B cell (primary cell): ENCODE measurements around the gene ANKS6. TPM values are rescaled to one million over a fixed set of nuclear protein-coding genes. Genes with fewer than 3 reads are reported as not detected.

Experiments used
- ATAC-seq: fragments of 200-7000 bp; cut with Tn5 transposase; one replicate; pipeline ENCODE4 v1.10.0; 2021; ENCODE audit warnings: low read depth, mild to moderate bottlenecking, moderate number of reproducible peaks, moderate library complexity
- CTCF ChIA-PET: fragments of 350-600 bp; sonication (Branson Sonifier 250); formaldehyde crosslinking; loops from one replicate; lab custom pipeline; 2021; ENCODE audit warnings: antibody characterized with exemption, inconsistent platforms; lab: Charles Lee
- POLR2A ChIA-PET: fragments of 350-600 bp; sonication (Branson Sonifier 250); formaldehyde crosslinking; loops from one replicate; lab custom pipeline; 2021; ENCODE audit warnings: antibody characterized with exemption; lab: Charles Lee
- DNase-seq: peaks from one replicate; pipeline ENCODE4 v3.0.0; 2013
- H2AFZ ChIP-seq: 2 replicates; pipeline ENCODE4 v1.6.1; 2012; ENCODE audit warnings: mild to moderate bottlenecking, low read depth, low read length; ENCODE audit not compliant: insufficient read depth, poor library complexity, severe bottlenecking
- H3K27ac ChIP-seq, 2 donors: 1 replicate in 1 of 2; 2 replicates in 1 of 2; pipeline ENCODE4 v1.5.1; 2012 to 2013; ENCODE audit warnings: low read length in 2 of 2, mild to moderate bottlenecking in 2 of 2, moderate library complexity in 1 of 2
- H3K27me3 ChIP-seq, 4 experiments: fragments of 200-600 bp in 1 of 4; sonication (generic) in 1 of 4; replicated peaks in 1 of 4; 1 replicate in 2 of 4; 2 replicates in 2 of 4; pipeline versions ENCODE4 v1.6.1 to v1.7.0; 2013 to 2016; ENCODE audit warnings: low read length in 3 of 4, mild to moderate bottlenecking in 2 of 4, mixed read lengths in 1 of 4, moderate library complexity in 1 of 4; ENCODE audit not compliant: insufficient read depth in 4 of 4, control insufficient read depth in 3 of 4; ENCODE audit errors: control extremely low read depth in 1 of 4
- H3K36me3 ChIP-seq, 2 experiments: replicated peaks in 1 of 2; 1 replicate in 1 of 2; 2 replicates in 1 of 2; pipeline versions ENCODE4 v1.6.1 to v1.7.1; 2013; ENCODE audit warnings: low read length in 1 of 2; ENCODE audit not compliant: insufficient read depth in 2 of 2, control insufficient read depth in 1 of 2; ENCODE audit errors: control extremely low read depth in 1 of 2, extremely low read depth in 1 of 2
- H3K4me1 ChIP-seq, 2 donors: fragments of 200-600 bp in 1 of 2; sonication (generic) in 1 of 2; 1 replicate in 1 of 2; 2 replicates in 1 of 2; pipeline versions ENCODE4 v1.5.1 to v1.6.1; 2013 to 2017; ENCODE audit warnings: low read length in 2 of 2; ENCODE audit not compliant: control insufficient read depth in 2 of 2, insufficient read depth in 2 of 2
- H3K4me2 ChIP-seq: replicated peaks from 2 replicates; pipeline ENCODE3; 2012; ENCODE audit warnings: mild to moderate bottlenecking, low read depth, low read length; ENCODE audit not compliant: poor library complexity, severe bottlenecking
- H3K4me3 ChIP-seq, 5 experiments: fragments of 200-600 bp in 1 of 5; sonication (generic) in 1 of 5; 1 replicate in 3 of 5; 2 replicates in 2 of 5; pipeline versions ENCODE4 v1.5.1 to v1.7.0; 2011 to 2016; ENCODE audit warnings: low read length in 4 of 5, mild to moderate bottlenecking in 4 of 5, low read depth in 2 of 5, control low read depth in 1 of 5, moderate library complexity in 1 of 5; ENCODE audit not compliant: insufficient read depth in 1 of 5; ENCODE audit errors: control extremely low read depth in 1 of 5, extremely low read depth in 1 of 5
- H3K79me2 ChIP-seq: fragments of 200-600 bp; sonication (generic); one replicate; pipeline ENCODE4 v1.6.0; 2016; ENCODE audit warnings: low read length; ENCODE audit not compliant: control insufficient read depth, insufficient read depth
- H3K9ac ChIP-seq: fragments of 200-600 bp; sonication (generic); 2 replicates; pipeline ENCODE4 v1.6.1; 2017; ENCODE audit warnings: mild to moderate bottlenecking, low read length, moderate library complexity
- H3K9me3 ChIP-seq, 3 donors: one replicate each; pipeline versions ENCODE4 v1.6.1 to v1.7.1; 2013; ENCODE audit warnings: low read length in 2 of 3; ENCODE audit not compliant: control insufficient read depth in 2 of 3, insufficient read depth in 1 of 3; ENCODE audit errors: control extremely low read depth in 1 of 3
- H4K20me1 ChIP-seq: 2 replicates; pipeline ENCODE4 v1.6.0; 2012; ENCODE audit warnings: mild to moderate bottlenecking, low read length; ENCODE audit not compliant: insufficient read depth, control insufficient read depth, poor library complexity, severe bottlenecking
- H3K27ac Mint-ChIP-seq: one replicate; pipeline ENCODE4 v1.8.0; 2021; ENCODE audit warnings: mixed read lengths
- H3K27me3 Mint-ChIP-seq: one replicate; pipeline ENCODE4 v1.8.0; 2021; ENCODE audit warnings: mixed read lengths
- H3K4me1 Mint-ChIP-seq: one replicate; pipeline ENCODE4 v1.8.0; 2021; ENCODE audit warnings: mixed read lengths
- H3K4me3 Mint-ChIP-seq: one replicate; pipeline ENCODE4 v1.8.0; 2021; ENCODE audit warnings: mixed read lengths
- H3K9me3 Mint-ChIP-seq: one replicate; pipeline ENCODE4 v1.8.0; 2022; ENCODE audit warnings: mixed read lengths; ENCODE audit not compliant: insufficient read depth
- CTCF ChIP-seq: fragments of 200-600 bp; IDR thresholded peaks from one replicate; pipeline ENCODE4 v1.8.0; 2022; ENCODE audit warnings: antibody characterized with exemption, mild to moderate bottlenecking
- EZH2 ChIP-seq: IDR thresholded peaks from 2 replicates; pipeline ENCODE4 v1.6.1; 2012; ENCODE audit warnings: borderline replicate concordance, low read depth, mild to moderate bottlenecking, moderate library complexity, low read length; ENCODE audit not compliant: insufficient read depth, poor library complexity, severe bottlenecking
- WGBS: methylation state at CpG from one replicate; pipeline ENCODE4 v1.1.5; 2013; ENCODE audit warnings: missing lambda C conversion rate; ENCODE audit not compliant: insufficient coverage; 5-methylcytosine and 5-hydroxymethylcytosine counted together
- intact Hi-C: fragments of 100-400 bp; cut with micrococcal nuclease; formaldehyde crosslinking; loops from one replicate; pipeline ENCODE4 v1.10.0; 2022
- polyA plus RNA-seq: library from polyadenylated mRNA; depleted of rRNA; stranded (reverse); fragments of >200 nt; gene quantifications from 2 replicates; pipeline ENCODE4 v1.2.3, GENCODE V29; 2012
- total RNA-seq, 2 donors: library from RNA; stranded (reverse); fragments of 120-200 nt in 1 of 2; gene quantifications; 1 replicate in 1 of 2; 2 replicates in 1 of 2; pipeline versions ENCODE4 v1.2.3 to v1.2.4, GENCODE V29; 2013 to 2022

The ANKS6 gene
- total and polyA plus RNA-seq, 2 donors (not counting 1 experiment from before 2014, with no cell fraction given) = 11.4 to 16.1 TPM

GRCh38 chr9:98795970-98796363 is 388 bp downstream of the ANKS6 start:
- H3K4me3 Mint-ChIP-seq = peak overlapping the region; percentile 80
- H3K36me3 ChIP-seq = no peaks in the 10 kb centered on the region
- ATAC-seq (peak; percentile 36), DNase-seq (no peak)
- H3K27me3 ChIP-seq = no peaks in the 10 kb centered on the region
- CTCF ChIA-PET = interaction anchor here (0.6 to 3.9 kb wide), 2 partner anchors 480 to 540 kb away, joined by 4 to 11 read pairs; partner anchors contain the start of gene TBC1D2
- H3K4me1 Mint-ChIP-seq = peaks cover 27% of the 10 kb centered on the region
- no peak overlapping the region for H3K27ac ChIP-seq
- H3K9ac ChIP-seq = peak overlapping the region; percentile 71
- TF ChIP-seq CTCF = no peak
- no peak for TF ChIP-seq EZH2
- peaks cover 10 to 13% of the 10 kb centered on the region in 2 donors for H3K4me1 ChIP-seq
- no peaks in the 10 kb centered on the region for H4K20me1 ChIP-seq
- H3K27me3 Mint-ChIP-seq = no peaks in the 10 kb centered on the region
- peak overlapping the region; percentile 21 to 74 (median 51) for H3K4me3 ChIP-seq
- intact Hi-C loops = loop anchor here (1.0 to 10.0 kb wide), 5 partner anchors 11 to 1639 kb away; partner anchors contain the start of genes CORO2A, GALNT12 and TRMO
- H2AFZ ChIP-seq = peak overlapping the region; percentile 73
- peaks cover 0 to 3% (median 2%) of the 10 kb centered on the region in 3 donors for H3K9me3 ChIP-seq
- H3K79me2 ChIP-seq = no peaks in the 10 kb centered on the region
- H3K27ac Mint-ChIP-seq = peak overlapping the region; percentile 20
- H3K4me2 ChIP-seq = peak overlapping the region; percentile 98
- peaks cover 9% of the 10 kb centered on the region for H3K9me3 Mint-ChIP-seq
- POLR2A ChIA-PET = no interaction called here
- under 1% methylated on average over 47 of the region's 48 CpGs for WGBS

GRCh38 chr9:98795295-98795955 is 930 bp downstream of the ANKS6 start:
- peak overlapping the region; percentile 71 for H3K9ac ChIP-seq
- DNase-seq (no peak), ATAC-seq (no peak)
- no peaks in the 10 kb centered on the region for H3K27me3 ChIP-seq
- H2AFZ ChIP-seq = peak overlapping the region; percentile 73
- H3K79me2 ChIP-seq = no peaks in the 10 kb centered on the region
- no peak overlapping the region for H3K27ac ChIP-seq
- peaks cover 27% of the 10 kb centered on the region for H3K4me1 Mint-ChIP-seq
- no peaks in the 10 kb centered on the region for H3K27me3 Mint-ChIP-seq
- H3K4me3 ChIP-seq = peak overlapping the region; percentile 21 to 74 (median 51)
- POLR2A ChIA-PET = no interaction called here
- peaks cover 0 to 3% (median 2%) of the 10 kb centered on the region in 3 donors for H3K9me3 ChIP-seq
- 82% methylated on average over 9 of the region's 12 CpGs for WGBS
- CTCF ChIA-PET = interaction anchor here (3.9 to 6.7 kb wide), 2 partner anchors 20 to 480 kb away, joined by 11 to 46 read pairs; no protein-coding TSS in a partner anchor
- no peaks in the 10 kb centered on the region for H3K36me3 ChIP-seq
- TF ChIP-seq CTCF = no peak
- TF ChIP-seq EZH2 = no peak
- peak overlapping the region; percentile 80 for H3K4me3 Mint-ChIP-seq
- peaks cover 10 to 13% of the 10 kb centered on the region in 2 donors for H3K4me1 ChIP-seq
- intact Hi-C loops = loop anchor here (10.0 kb wide), 1 partner anchor 1639 kb away; no protein-coding TSS in a partner anchor
- H3K9me3 Mint-ChIP-seq = peaks cover 9% of the 10 kb centered on the region
- H3K27ac Mint-ChIP-seq = peak overlapping the region; percentile 20
- no peaks in the 10 kb centered on the region for H4K20me1 ChIP-seq
- H3K4me2 ChIP-seq = peak overlapping the region; percentile 98
